ENCODE results near the gene PAX2. TPM values are rescaled to one million over a fixed set of nuclear protein-coding genes. Genes with fewer than 3 reads are reported as not detected.
A peak's percentile ranks its signal among the peaks of the same experiment; 100 is the strongest.

PAX2 gene
- total RNA-seq, 4 donors from 2014 or later = not detected

DNA sequence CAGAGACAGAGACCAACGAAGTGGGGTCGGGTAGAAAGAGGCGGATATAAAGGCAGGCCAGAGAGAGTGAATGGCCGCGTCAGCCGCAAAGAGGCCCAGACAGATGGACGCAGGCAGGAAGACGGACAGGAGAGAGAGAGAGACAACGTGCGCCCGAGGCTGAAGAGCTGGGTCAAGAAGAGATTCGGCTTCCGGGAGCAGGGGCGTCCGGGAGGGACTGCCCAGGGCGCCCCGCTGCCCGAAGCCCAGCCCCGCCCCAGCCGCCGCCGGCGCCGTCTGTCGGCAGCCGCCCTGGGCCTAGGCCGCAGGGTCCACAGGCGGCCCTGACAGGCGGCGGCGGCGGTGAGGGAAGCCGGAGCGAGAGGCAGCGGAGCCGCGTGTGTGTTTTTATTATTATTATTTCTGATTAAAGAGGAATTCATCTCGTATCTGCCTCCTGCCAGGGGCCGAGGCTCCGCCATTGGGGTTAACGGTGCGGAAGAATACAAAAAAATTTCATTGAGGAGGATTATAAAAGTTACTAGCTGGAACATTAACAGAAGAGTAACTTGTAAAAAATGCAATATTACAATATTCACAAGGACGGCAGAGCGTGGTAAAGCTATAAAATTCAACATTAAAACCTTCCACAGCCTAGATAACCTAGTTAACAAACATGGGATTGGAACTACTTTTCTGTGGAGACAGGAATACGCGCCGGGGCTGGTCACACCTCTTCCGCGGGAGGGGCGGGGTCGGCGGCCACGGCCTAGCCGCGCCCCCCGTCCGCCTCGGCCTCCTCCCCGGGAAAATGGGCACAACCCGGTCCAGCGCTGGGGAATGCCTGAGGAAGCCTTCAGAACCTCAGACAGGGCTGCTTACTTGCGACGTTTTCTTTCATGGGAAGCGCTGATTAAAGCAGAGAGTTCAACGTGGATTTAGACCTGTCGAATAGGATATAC lies 29.7 kb upstream of the PAX2 start:
- intact Hi-C loops (cut with DNase I; ENCODE audit: low total_unique reads) = no loop called here
- H3K36me3 ChIP-seq = no peaks in the 10 kb centered on the region
- H3K4me3 ChIP-seq = peak overlapping the region in 3 of 4 donors; percentile 10 to 35 (median 16)
- peaks cover 100% of the 10 kb centered on the region for H3K27me3 ChIP-seq
- TF ChIP-seq POLR2A (IDR thresholded peaks at IDR 0.05) (no peak), POLR2AphosphoS5 (IDR thresholded peaks at IDR 0.05) (no peak), EP300 (IDR thresholded peaks at IDR 0.05; ENCODE audit: low read depth) (no peak)
- TF ChIP-seq, protein P1, sequence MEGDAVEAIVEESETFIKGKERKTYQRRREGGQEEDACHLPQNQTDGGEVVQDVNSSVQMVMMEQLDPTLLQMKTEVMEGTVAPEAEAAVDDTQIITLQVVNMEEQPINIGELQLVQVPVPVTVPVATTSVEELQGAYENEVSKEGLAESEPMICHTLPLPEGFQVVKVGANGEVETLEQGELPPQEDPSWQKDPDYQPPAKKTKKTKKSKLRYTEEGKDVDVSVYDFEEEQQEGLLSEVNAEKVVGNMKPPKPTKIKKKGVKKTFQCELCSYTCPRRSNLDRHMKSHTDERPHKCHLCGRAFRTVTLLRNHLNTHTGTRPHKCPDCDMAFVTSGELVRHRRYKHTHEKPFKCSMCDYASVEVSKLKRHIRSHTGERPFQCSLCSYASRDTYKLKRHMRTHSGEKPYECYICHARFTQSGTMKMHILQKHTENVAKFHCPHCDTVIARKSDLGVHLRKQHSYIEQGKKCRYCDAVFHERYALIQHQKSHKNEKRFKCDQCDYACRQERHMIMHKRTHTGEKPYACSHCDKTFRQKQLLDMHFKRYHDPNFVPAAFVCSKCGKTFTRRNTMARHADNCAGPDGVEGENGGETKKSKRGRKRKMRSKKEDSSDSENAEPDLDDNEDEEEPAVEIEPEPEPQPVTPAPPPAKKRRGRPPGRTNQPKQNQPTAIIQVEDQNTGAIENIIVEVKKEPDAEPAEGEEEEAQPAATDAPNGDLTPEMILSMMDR (IDR thresholded peaks at IDR 0.05) = no peak
- no peak for DNase-seq
- peaks cover 0 to 15% (median 8%) of the 10 kb centered on the region in 4 donors for H3K4me1 ChIP-seq
- no peak overlapping the region for H3K27ac ChIP-seq
- H3K9me3 ChIP-seq = no peaks in the 10 kb centered on the region
- in situ Hi-C loops (cut with MboI; ENCODE audit: low pct_ligation_motif_present in 1 of 4, low pct_unique_long_range_greater_than_20kb in 1 of 4, low sequenced_read_pairs in 3 of 4) = no loop called here
- WGBS, 2 donors (ENCODE audit: low coverage in 1 of 2) = 8 to 15% methylated on average over 10 to 65 of the region's 66 CpGs

DNA sequence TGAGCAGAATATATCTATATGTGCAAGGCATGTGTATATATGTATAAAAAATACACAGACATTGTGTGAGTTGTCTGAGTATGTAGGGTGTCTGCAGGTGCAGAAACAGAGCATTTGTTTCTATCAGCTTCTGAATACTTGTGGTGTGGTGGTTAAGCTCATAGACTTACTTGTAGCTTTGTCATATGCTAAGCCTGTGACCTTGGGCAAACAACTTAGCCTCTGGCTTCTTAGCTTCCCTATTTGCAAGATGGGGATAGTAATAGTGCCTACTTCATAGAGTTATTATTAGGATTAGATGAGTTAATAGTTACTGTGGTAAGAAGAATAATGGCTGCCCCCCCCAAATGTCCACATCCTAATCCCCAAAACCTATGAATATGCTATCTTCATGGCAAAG lies 28.2 kb upstream of the PAX2 start:
- no peak for DNase-seq
- intact Hi-C loops (cut with DNase I; ENCODE audit: low total_unique reads) (no loop called here), in situ Hi-C loops (cut with MboI; ENCODE audit: low pct_ligation_motif_present in 1 of 4, low pct_unique_long_range_greater_than_20kb in 1 of 4, low sequenced_read_pairs in 3 of 4) (no loop called here)
- Histone ChIP-seq H3K9me3 (no peaks in the 10 kb centered on the region), H3K27ac (no peak overlapping the region), H3K4me1 (peaks cover 0 to 15% (median 8%) of the 10 kb centered on the region in 4 donors), H3K27me3 (peaks cover 99% of the 10 kb centered on the region), H3K4me3 (no peak overlapping the region), H3K36me3 (no peaks in the 10 kb centered on the region)
- TF ChIP-seq POLR2AphosphoS5 (IDR thresholded peaks at IDR 0.05) (no peak), POLR2A (IDR thresholded peaks at IDR 0.05) (no peak), EP300 (IDR thresholded peaks at IDR 0.05; ENCODE audit: low read depth) (no peak)
- TF ChIP-seq, protein P1 (IDR thresholded peaks at IDR 0.05) = no peak

GRCh38 chr10:100718197-100718742 lies 27.1 kb upstream of the PAX2 start:
- TF ChIP-seq, protein P1 (IDR thresholded peaks at IDR 0.05) = no peak
- TF ChIP-seq POLR2A (IDR thresholded peaks at IDR 0.05) = no peak
- H3K27me3 ChIP-seq = peaks cover 99% of the 10 kb centered on the region

GRCh38 chr10:100723180-100723579 lies 22.2 kb upstream of the PAX2 start:
- intact Hi-C loops (cut with DNase I; ENCODE audit: low total_unique reads) = no loop called here
- TF ChIP-seq POLR2AphosphoS5 (IDR thresholded peaks at IDR 0.05) = no peak
- TF ChIP-seq, protein P1 (IDR thresholded peaks at IDR 0.05) = no peak
- TF ChIP-seq EP300 (IDR thresholded peaks at IDR 0.05; ENCODE audit: low read depth) = no peak
- TF ChIP-seq POLR2A (IDR thresholded peaks at IDR 0.05) = no peak
- H3K27ac ChIP-seq = no peak overlapping the region
- H3K9me3 ChIP-seq = no peaks in the 10 kb centered on the region
- no peak overlapping the region for H3K4me3 ChIP-seq
- in situ Hi-C loops (cut with MboI; ENCODE audit: low pct_ligation_motif_present in 1 of 4, low pct_unique_long_range_greater_than_20kb in 1 of 4, low sequenced_read_pairs in 3 of 4) = no loop called here
- peaks cover 0 to 6% (median 0%) of the 10 kb centered on the region in 4 donors for H3K4me1 ChIP-seq
- WGBS, 2 donors (ENCODE audit: low coverage in 1 of 2) = 75 to 80% methylated on average over 1 to 5 of the region's 5 CpGs
- peaks cover 98% of the 10 kb centered on the region for H3K27me3 ChIP-seq
- no peak for DNase-seq
- no peaks in the 10 kb centered on the region for H3K36me3 ChIP-seq

More at GRCh38 chr10:100718197-100718742, 27.1 kb upstream of the PAX2 start:
- intact Hi-C loops (cut with DNase I; ENCODE audit: low total_unique reads) = no loop called here
- no peak overlapping the region for H3K27ac ChIP-seq
- in situ Hi-C loops (cut with MboI; ENCODE audit: low pct_ligation_motif_present in 1 of 4, low pct_unique_long_range_greater_than_20kb in 1 of 4, low sequenced_read_pairs in 3 of 4) = no loop called here
- no peak for DNase-seq
- H3K4me1 ChIP-seq = peaks cover 0 to 15% (median 8%) of the 10 kb centered on the region in 4 donors
- WGBS, 2 donors (ENCODE audit: low coverage in 1 of 2) = 76% methylated on average over 1 of the region's 1 CpG; no CpG with 5 or more reads in 1 of the 2 donors
- no peak overlapping the region for H3K4me3 ChIP-seq
- H3K9me3 ChIP-seq = no peaks in the 10 kb centered on the region
- H3K36me3 ChIP-seq = no peaks in the 10 kb centered on the region
